LHCN-M2 (cell line): ENCODE measurements around the gene ABCB4. TPM values are rescaled to one million over a fixed set of nuclear protein-coding genes. Genes with fewer than 3 reads are reported as not detected.

Source experiments
- DNase-seq: peaks from one replicate; pipeline ENCODE4 v3.0.0-alpha.2; 2012; ENCODE audit warnings: low read depth
- total RNA-seq: library from RNA; depleted of rRNA; stranded (reverse); fragments of >200 nt; gene quantifications from 2 replicates; pipeline ENCODE4 v1.2.3, GENCODE V29; 2014; rRNA removed

Gene ABCB4
- total RNA-seq, 1 experiment from 2014 or later, result not detected

GRCh38 chr7:87354749-87355148, 120.7 kb downstream of the ABCB4 start:
- peak; percentile 66 for DNase-seq

Other genes with a start within 250 kb of the ABCB4 start
- 24.8 and 32.4 TPM in 2 replicates for gene CROT, start 130.0 kb downstream of the ABCB4 start, total RNA-seq
- gene ABCB1, start 125.2 kb upstream of the ABCB4 start, total RNA-seq, result 0.29 and 0.38 TPM in 2 replicates
- 0.06 TPM in 2 replicates for gene RUNDC3B, start 152.7 kb upstream of the ABCB4 start, total RNA-seq